ENCODE results near the gene RTL1. TPM values are rescaled to one million over a fixed set of nuclear protein-coding genes. Genes with fewer than 3 reads are reported as not detected.

RTL1 gene
- polyA plus RNA-seq, 1 of the 3 experiments (the other 2 are of a cell fraction): 0.07 TPM

GRCh38 chr14:100857923-100858837, 45.3 kb downstream of the RTL1 start:
- WGBS (ENCODE audit: low lambda C conversion rate): 57% methylated on average over 16 of the region's 17 CpGs
- H3K36me3 ChIP-seq (replicated peaks in 1 of 2; ENCODE audit: control insufficient read depth in 1 of 2, insufficient read depth in 2 of 2, low read length in 1 of 2): no peaks in the 10 kb centered on the region
- POLR2A ChIA-PET: no interaction called here
- H3K27me3 ChIP-seq (ENCODE audit: insufficient read depth): no peaks in the 10 kb centered on the region
- no peak overlapping the region for H2AFZ ChIP-seq (ENCODE audit: low read depth)
- CTCF ChIA-PET: no interaction called here
- no peak overlapping the region for H3K9ac ChIP-seq
- H3K4me2 ChIP-seq: no peak overlapping the region
- peak; percentile 41 for DNase-seq
- H3K4me1 ChIP-seq (ENCODE audit: control insufficient read depth in 1 of 2, insufficient read depth in 2 of 2, low read depth in 1 of 2, low read length in 1 of 2): peaks cover 0 to 6% of the 10 kb centered on the region in 2 experiments; a peak in 2 of 4 replicates
- no peaks in the 10 kb centered on the region for H3F3A ChIP-seq (replicated peaks; ENCODE audit: insufficient read depth)
- no peaks in the 10 kb centered on the region for H4K20me1 ChIP-seq (ENCODE audit: insufficient read depth)
- H3K9me2 ChIP-seq: no peaks in the 10 kb centered on the region
- H3K79me2 ChIP-seq (ENCODE audit: insufficient read depth): no peaks in the 10 kb centered on the region
- no peak overlapping the region for H3K27ac ChIP-seq (ENCODE audit: low read depth in 2 of 2, low read length in 1 of 2)
- TF ChIP-seq SMC3 (IDR thresholded peaks at IDR 0.05; ENCODE audit: low read depth, low read length) (peak; percentile 11; the same call in 1 of the 2 replicates), TCF12 (IDR thresholded peaks at IDR 0.05) (no peak), RCOR1 (IDR thresholded peaks at IDR 0.05; ENCODE audit: low read length) (no peak), POLR2AphosphoS5 (IDR thresholded peaks at IDR 0.05; ENCODE audit: low read depth, low read length) (no peak), FOSL2 (IDR thresholded peaks at IDR 0.05; ENCODE audit: borderline replicate concordance, low read depth) (no peak), IRF3 (IDR thresholded peaks at IDR 0.05; ENCODE audit: low read depth, low read length) (no peak), RAD21 (IDR thresholded peaks at IDR 0.05; ENCODE audit: low read length) (peak; percentile 23; the same call in 1 of the 2 replicates), CHD2 (IDR thresholded peaks at IDR 0.05; ENCODE audit: low read length, partially characterized antibody) (no peak), RFX5 (IDR thresholded peaks at IDR 0.05; ENCODE audit: low read length) (no peak), TAF1 (IDR thresholded peaks at IDR 0.05; ENCODE audit: borderline replicate concordance, low read depth, low read length) (no peak), SIN3A (IDR thresholded peaks at IDR 0.05; ENCODE audit: borderline replicate concordance, low read depth, low read length) (no peak), JUND (IDR thresholded peaks at IDR 0.05) (no peak), TEAD4 (IDR thresholded peaks at IDR 0.05; ENCODE audit: borderline replicate concordance, insufficient read depth) (no peak), USF1 (IDR thresholded peaks at IDR 0.05; ENCODE audit: borderline replicate concordance, low read depth) (no peak)
- H3K9me3 ChIP-seq: no peaks in the 10 kb centered on the region
- H3K4me3 ChIP-seq (ENCODE audit: low read depth in 2 of 2, low read length in 1 of 2): no peak overlapping the region

- Histone ChIP-seq H3K9ac (no peak overlapping the region), H3K27ac (ENCODE audit: low read depth in 2 of 2, low read length in 1 of 2) (no peak overlapping the region; a peak in 1 of 4 replicates), H4K20me1 (ENCODE audit: insufficient read depth) (no peaks in the 10 kb centered on the region), H3K4me1 (ENCODE audit: control insufficient read depth in 1 of 2, insufficient read depth in 2 of 2, low read depth in 1 of 2, low read length in 1 of 2) (peaks cover 0 to 6% of the 10 kb centered on the region in 2 experiments; a peak in 2 of 4 replicates), H3K36me3 (replicated peaks in 1 of 2; ENCODE audit: control insufficient read depth in 1 of 2, insufficient read depth in 2 of 2, low read length in 1 of 2) (no peaks in the 10 kb centered on the region), H3K79me2 (ENCODE audit: insufficient read depth) (no peaks in the 10 kb centered on the region), H3K4me3 (ENCODE audit: low read depth in 2 of 2, low read length in 1 of 2) (no peak overlapping the region), H3K4me2 (no peak overlapping the region), H3K27me3 (ENCODE audit: insufficient read depth) (no peaks in the 10 kb centered on the region), H2AFZ (ENCODE audit: low read depth) (no peak overlapping the region), H3K9me3 (no peaks in the 10 kb centered on the region), H3K9me2 (no peaks in the 10 kb centered on the region), H3F3A (replicated peaks; ENCODE audit: insufficient read depth) (no peaks in the 10 kb centered on the region)
- 62% methylated on average over 12 of the region's 14 CpGs for WGBS (ENCODE audit: low lambda C conversion rate)
- TF ChIP-seq TCF12 (IDR thresholded peaks at IDR 0.05) (no peak), TEAD4 (IDR thresholded peaks at IDR 0.05; ENCODE audit: borderline replicate concordance, insufficient read depth) (no peak), MXI1 (IDR thresholded peaks at IDR 0.05; ENCODE audit: low read depth, low read length) (no peak), PBX3 (IDR thresholded peaks at IDR 0.05) (no peak), CTCF (IDR thresholded peaks at IDR 0.05) (no peak), TAF1 (IDR thresholded peaks at IDR 0.05; ENCODE audit: borderline replicate concordance, low read depth, low read length) (no peak), GATA2 (CRISPR knock-in tag; IDR thresholded peaks at IDR 0.05) (no peak), GABPA (IDR thresholded peaks at IDR 0.05; ENCODE audit: low read depth) (no peak), RFX5 (IDR thresholded peaks at IDR 0.05; ENCODE audit: low read length) (no peak), CHD2 (IDR thresholded peaks at IDR 0.05; ENCODE audit: low read length, partially characterized antibody) (no peak), RAD21 (IDR thresholded peaks at IDR 0.05; ENCODE audit: low read length) (no peak), JUND (IDR thresholded peaks at IDR 0.05) (no peak), NRF1 (IDR thresholded peaks at IDR 0.05; ENCODE audit: low read depth, low read length) (no peak)
- DNase-seq: peak; percentile 15
- ChIA-PET POLR2A (no interaction called here), CTCF (no interaction called here)
Measured at GRCh38 chr14:100857233-100857922, 46.1 kb downstream of the RTL1 start.
